Tibial nerve (tissue), 4 donors: ENCODE data around the gene MEF2A. TPM values are rescaled to one million over a fixed set of nuclear protein-coding genes. Genes with fewer than 3 reads are reported as not detected.

ENCODE experiments used
- DNase-seq, 2 donors: peaks; one replicate each; pipeline ENCODE4 v3.0.0-alpha.2; 2019; ENCODE audit warnings: low spot score in 2 of 2
- H3K27ac ChIP-seq, 4 donors: fragments of 200-600 bp; sonication (generic) in 3 of 4; one replicate each; pipeline ENCODE4 v1.5.1; 2017 to 2019; ENCODE audit warnings: mild to moderate bottlenecking in 1 of 4
- H3K27me3 ChIP-seq, 2 donors: fragments of 200-600 bp; sonication (generic) in 1 of 2; one replicate each; pipeline versions ENCODE4 v1.5.1 to v1.6.0; 2017 to 2019
- H3K36me3 ChIP-seq, 3 donors: fragments of 200-600 bp; sonication (generic); one replicate each; pipeline ENCODE4 v1.5.1; 2018 to 2019
- H3K4me1 ChIP-seq, 4 donors: fragments of 200-600 bp; sonication (generic) in 3 of 4; one replicate each; pipeline ENCODE4 v1.5.1; 2017 to 2019
- H3K4me3 ChIP-seq, 4 donors: fragments of 200-600 bp; sonication (generic) in 3 of 4; one replicate each; pipeline ENCODE4 v1.5.1; 2017 to 2019; ENCODE audit warnings: mild to moderate bottlenecking in 1 of 4, moderate library complexity in 1 of 4
- H3K9me3 ChIP-seq, 4 donors: fragments of 200-600 bp; sonication (generic) in 3 of 4; one replicate each; pipeline ENCODE4 v1.5.1; 2017 to 2019
- EP300 ChIP-seq, 2 donors: sonication (generic); formaldehyde crosslinking; IDR thresholded peaks; one replicate each; pipeline ENCODE4 v1.6.1; 2017; ENCODE audit warnings: antibody characterized with exemption in 2 of 2, mild to moderate bottlenecking in 1 of 2
- POLR2A ChIP-seq, 2 donors: fragments of 450-650 bp; IDR thresholded peaks; one replicate each; pipeline ENCODE4 v1.6.1; 2017; ENCODE audit warnings: antibody characterized with exemption in 2 of 2, mild to moderate bottlenecking in 2 of 2, moderate library complexity in 2 of 2
- WGBS, 2 donors: methylation state at CpG; one replicate each; pipeline ENCODE4 v1.1.5; 2018; 5-methylcytosine and 5-hydroxymethylcytosine counted together
- total RNA-seq, 4 donors: library from RNA; depleted of rRNA; stranded (reverse); fragments of >200 nt; gene quantifications; one replicate each; pipeline ENCODE4 v1.1.0, GENCODE V29; 2016
- TF ChIP-seq, protein P1 (sequence below), 5 experiments: fragments of 200-600 bp in 3 of 5; fragments of 450-650 bp in 2 of 5; sonication (generic) in 3 of 5; IDR thresholded peaks; one replicate each; pipeline ENCODE4 v1.5.1; 2016 to 2019; ENCODE audit warnings: antibody characterized with exemption in 5 of 5, mild to moderate bottlenecking in 3 of 5, moderate library complexity in 2 of 5

The MEF2A gene
- total RNA-seq, 4 donors from 2014 or later = 45.5 to 66.3 (median 55.8) TPM

GRCh38 chr15:99631255-99631654 lies 65.5 kb downstream of the MEF2A start:
- DNase-seq = no peak
- 5 to 10% methylated on average over 2 of the region's 2 CpGs for WGBS, 2 donors
- Histone ChIP-seq H3K27ac (peak overlapping the region in 2 of 4 donors; percentile 32 to 56), H3K27me3 (no peaks in the 10 kb centered on the region), H3K4me3 (no peak overlapping the region), H3K9me3 (no peaks in the 10 kb centered on the region), H3K36me3 (peaks cover 0 to 17% (median 0%) of the 10 kb centered on the region in 3 donors), H3K4me1 (peaks cover 0 to 43% (median 10%) of the 10 kb centered on the region in 4 donors)
- TF ChIP-seq POLR2A (IDR thresholded peaks at IDR 0.05) (no peak), EP300 (IDR thresholded peaks at IDR 0.05) (peak in 1 of 2 donors; percentile 65)

- TF ChIP-seq POLR2A (IDR thresholded peaks at IDR 0.05) (no peak), EP300 (IDR thresholded peaks at IDR 0.05) (no peak)
- TF ChIP-seq, protein P1, sequence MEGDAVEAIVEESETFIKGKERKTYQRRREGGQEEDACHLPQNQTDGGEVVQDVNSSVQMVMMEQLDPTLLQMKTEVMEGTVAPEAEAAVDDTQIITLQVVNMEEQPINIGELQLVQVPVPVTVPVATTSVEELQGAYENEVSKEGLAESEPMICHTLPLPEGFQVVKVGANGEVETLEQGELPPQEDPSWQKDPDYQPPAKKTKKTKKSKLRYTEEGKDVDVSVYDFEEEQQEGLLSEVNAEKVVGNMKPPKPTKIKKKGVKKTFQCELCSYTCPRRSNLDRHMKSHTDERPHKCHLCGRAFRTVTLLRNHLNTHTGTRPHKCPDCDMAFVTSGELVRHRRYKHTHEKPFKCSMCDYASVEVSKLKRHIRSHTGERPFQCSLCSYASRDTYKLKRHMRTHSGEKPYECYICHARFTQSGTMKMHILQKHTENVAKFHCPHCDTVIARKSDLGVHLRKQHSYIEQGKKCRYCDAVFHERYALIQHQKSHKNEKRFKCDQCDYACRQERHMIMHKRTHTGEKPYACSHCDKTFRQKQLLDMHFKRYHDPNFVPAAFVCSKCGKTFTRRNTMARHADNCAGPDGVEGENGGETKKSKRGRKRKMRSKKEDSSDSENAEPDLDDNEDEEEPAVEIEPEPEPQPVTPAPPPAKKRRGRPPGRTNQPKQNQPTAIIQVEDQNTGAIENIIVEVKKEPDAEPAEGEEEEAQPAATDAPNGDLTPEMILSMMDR (IDR thresholded peaks at IDR 0.05) = no peak
- 81 to 86% methylated on average over 2 of the region's 2 CpGs for WGBS, 2 donors
- Histone ChIP-seq H3K4me1 (peaks cover 0 to 41% (median 10%) of the 10 kb centered on the region in 4 donors), H3K36me3 (peaks cover 0 to 24% (median 0%) of the 10 kb centered on the region in 3 donors), H3K27ac (peak overlapping the region in 1 of 4 donors; percentile 32), H3K4me3 (no peak overlapping the region), H3K9me3 (no peaks in the 10 kb centered on the region), H3K27me3 (no peaks in the 10 kb centered on the region)
- no peak for DNase-seq
Measured at GRCh38 chr15:99632521-99632920, 66.7 kb downstream of the MEF2A start.

DNA sequence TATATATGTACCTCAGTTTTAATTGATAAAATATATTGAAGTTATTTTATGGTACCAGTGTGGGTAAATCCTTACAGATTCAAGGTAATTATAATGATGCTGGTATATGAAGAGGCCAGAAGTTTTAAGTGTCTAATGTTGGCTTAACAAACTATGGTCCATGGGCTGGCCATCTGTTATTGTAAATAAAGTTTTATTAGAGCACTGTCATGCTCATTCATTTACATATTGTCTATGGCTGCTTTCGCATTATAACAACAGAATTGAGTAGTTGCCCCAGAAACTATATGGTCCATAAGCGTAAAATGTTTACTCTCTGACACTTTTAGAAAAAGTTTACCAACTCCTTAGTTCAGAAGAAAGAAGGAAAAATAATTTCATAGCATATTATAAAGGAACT lies 67.9 kb downstream of the MEF2A start:
- H3K27ac ChIP-seq = no peak overlapping the region
- peaks cover 0 to 26% (median 0%) of the 10 kb centered on the region in 3 donors for H3K36me3 ChIP-seq
- H3K27me3 ChIP-seq = no peaks in the 10 kb centered on the region
- no peak for DNase-seq
- no peaks in the 10 kb centered on the region for H3K9me3 ChIP-seq
- no peak for TF ChIP-seq POLR2A (IDR thresholded peaks at IDR 0.05)
- H3K4me3 ChIP-seq = no peak overlapping the region
- 96 to 97% methylated on average over 2 of the region's 2 CpGs for WGBS, 2 donors
- peaks cover 0 to 30% (median 10%) of the 10 kb centered on the region in 4 donors for H3K4me1 ChIP-seq

DNA sequence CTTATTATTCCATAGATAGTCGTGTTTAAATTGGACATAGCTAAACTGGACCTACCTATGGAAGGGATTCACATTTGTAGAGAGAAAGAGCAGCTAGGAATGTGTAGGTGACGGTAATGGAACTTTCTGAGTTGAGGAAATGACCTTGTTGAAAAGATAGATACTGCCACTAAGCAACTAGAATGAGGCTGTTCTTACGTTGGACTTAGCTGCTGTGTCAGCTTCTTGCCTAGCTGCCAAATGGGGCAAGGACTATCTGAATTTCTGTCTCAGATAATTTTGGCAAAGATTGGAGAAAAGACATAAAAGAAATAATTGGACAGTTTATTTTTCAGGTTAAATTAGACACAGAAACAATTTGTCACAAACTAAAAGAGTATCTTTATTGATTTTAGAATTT lies 68.8 kb downstream of the MEF2A start:
- Histone ChIP-seq H3K9me3 (no peaks in the 10 kb centered on the region), H3K4me3 (no peak overlapping the region), H3K27me3 (no peaks in the 10 kb centered on the region), H3K36me3 (peaks cover 0 to 26% (median 0%) of the 10 kb centered on the region in 3 donors), H3K4me1 (peaks cover 0 to 26% (median 10%) of the 10 kb centered on the region in 4 donors), H3K27ac (no peak overlapping the region)
- no peak for DNase-seq
- 69 to 76% methylated on average over 3 of the region's 3 CpGs for WGBS, 2 donors
- TF ChIP-seq, protein P1 (IDR thresholded peaks at IDR 0.05) = no peak
- no peak for TF ChIP-seq EP300 (IDR thresholded peaks at IDR 0.05)
- TF ChIP-seq POLR2A (IDR thresholded peaks at IDR 0.05) = no peak

DNA sequence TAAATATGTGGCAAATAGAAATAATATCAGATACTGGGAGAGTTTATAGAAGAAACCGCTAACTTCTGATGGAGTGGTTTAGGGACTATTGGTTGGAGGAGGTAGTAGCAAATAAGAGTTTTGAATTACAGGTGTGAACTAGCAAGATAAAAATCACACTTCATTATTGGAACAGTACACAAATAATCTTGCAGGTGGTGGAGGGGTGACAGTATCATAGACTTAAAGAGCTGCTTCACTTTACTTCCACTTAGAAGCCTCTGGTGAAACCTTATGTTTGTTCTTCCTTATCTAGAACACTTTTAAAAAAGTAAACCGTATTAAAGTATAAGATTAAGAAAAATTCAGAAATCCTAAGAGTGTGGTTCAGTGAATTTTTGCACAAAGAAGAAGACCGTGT lies 69.4 kb downstream of the MEF2A start:
- DNase-seq = no peak
- Histone ChIP-seq H3K4me1 (peaks cover 0 to 26% (median 9%) of the 10 kb centered on the region in 4 donors), H3K27ac (no peak overlapping the region), H3K9me3 (no peaks in the 10 kb centered on the region), H3K36me3 (peaks cover 0 to 26% (median 0%) of the 10 kb centered on the region in 3 donors), H3K27me3 (no peaks in the 10 kb centered on the region), H3K4me3 (no peak overlapping the region)
- WGBS, 2 donors = 98 to 99% methylated on average over 3 of the region's 3 CpGs
- TF ChIP-seq, protein P1 (IDR thresholded peaks at IDR 0.05) = no peak
- TF ChIP-seq POLR2A (IDR thresholded peaks at IDR 0.05) (no peak), EP300 (IDR thresholded peaks at IDR 0.05) (no peak)

DNA sequence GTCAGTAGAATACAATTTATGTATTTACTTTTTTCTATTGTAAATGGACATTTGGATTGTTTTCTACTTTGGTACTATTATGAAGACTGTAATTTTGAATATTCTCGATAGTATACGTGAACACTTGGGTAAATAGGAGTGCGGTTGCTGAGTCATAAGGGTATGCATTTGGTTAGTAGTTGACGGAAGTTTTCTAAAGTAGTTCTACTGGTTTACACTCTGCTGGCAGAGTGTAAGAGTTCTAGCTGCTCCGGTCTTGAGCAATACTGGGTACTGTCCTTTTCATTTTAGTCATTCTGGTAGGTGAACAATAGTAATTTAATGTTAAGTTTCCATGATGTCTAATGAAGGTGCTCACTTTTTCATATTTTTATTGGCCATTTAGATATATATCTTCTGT lies 70.0 kb downstream of the MEF2A start:
- H3K9me3 ChIP-seq = no peaks in the 10 kb centered on the region
- TF ChIP-seq POLR2A (IDR thresholded peaks at IDR 0.05) (no peak), EP300 (IDR thresholded peaks at IDR 0.05) (no peak)
- TF ChIP-seq, protein P1 (IDR thresholded peaks at IDR 0.05) = no peak
- H3K4me1 ChIP-seq = peaks cover 0 to 20% (median 5%) of the 10 kb centered on the region in 4 donors
- 96 to 97% methylated on average over 5 of the region's 5 CpGs for WGBS, 2 donors
- DNase-seq = no peak
- H3K4me3 ChIP-seq = no peak overlapping the region
- H3K27me3 ChIP-seq = no peaks in the 10 kb centered on the region
- peaks cover 0 to 26% (median 0%) of the 10 kb centered on the region in 3 donors for H3K36me3 ChIP-seq
- no peak overlapping the region for H3K27ac ChIP-seq
